ENCODE results near the gene PIM1. TPM values are rescaled to one million over a fixed set of nuclear protein-coding genes. Genes with fewer than 3 reads are reported as not detected.

PIM1 gene
- total RNA-seq, 2 donors from 2014 or later, result 246 to 403 TPM

DNA sequence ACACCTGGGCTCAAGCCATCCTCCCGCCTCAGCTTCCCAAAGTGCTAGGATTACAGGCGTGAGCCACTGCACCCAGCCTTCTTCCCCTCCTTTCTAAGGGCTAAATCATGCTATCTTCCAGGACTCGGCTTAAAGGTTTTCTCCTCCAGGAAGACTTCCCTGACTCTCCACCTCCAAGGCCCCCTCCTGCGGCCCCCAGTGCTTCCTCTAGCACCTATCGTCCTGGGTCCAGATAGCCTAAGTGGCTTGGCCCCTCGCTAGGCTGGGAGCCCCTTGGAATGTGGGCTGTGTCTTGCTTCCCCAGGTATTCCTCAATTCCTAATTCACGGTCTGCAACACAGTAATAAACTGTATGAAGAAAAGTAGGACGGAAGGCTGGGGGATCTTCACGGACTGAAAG, 36.7 kb downstream of the PIM1 start:
- no peaks in the 10 kb centered on the region for H3K27me3 Mint-ChIP-seq
- no peak for ATAC-seq (replicated peaks)
- peak overlapping the region; percentile 54 for H3K4me3 Mint-ChIP-seq
- H3K27ac Mint-ChIP-seq, result peak overlapping the region; percentile 54
- no peaks in the 10 kb centered on the region for H3K9me3 Mint-ChIP-seq
- H3K36me3 Mint-ChIP-seq (ENCODE audit: low read depth), result no peaks in the 10 kb centered on the region
- H3K4me1 Mint-ChIP-seq, result peaks cover 51% of the 10 kb centered on the region

DNA sequence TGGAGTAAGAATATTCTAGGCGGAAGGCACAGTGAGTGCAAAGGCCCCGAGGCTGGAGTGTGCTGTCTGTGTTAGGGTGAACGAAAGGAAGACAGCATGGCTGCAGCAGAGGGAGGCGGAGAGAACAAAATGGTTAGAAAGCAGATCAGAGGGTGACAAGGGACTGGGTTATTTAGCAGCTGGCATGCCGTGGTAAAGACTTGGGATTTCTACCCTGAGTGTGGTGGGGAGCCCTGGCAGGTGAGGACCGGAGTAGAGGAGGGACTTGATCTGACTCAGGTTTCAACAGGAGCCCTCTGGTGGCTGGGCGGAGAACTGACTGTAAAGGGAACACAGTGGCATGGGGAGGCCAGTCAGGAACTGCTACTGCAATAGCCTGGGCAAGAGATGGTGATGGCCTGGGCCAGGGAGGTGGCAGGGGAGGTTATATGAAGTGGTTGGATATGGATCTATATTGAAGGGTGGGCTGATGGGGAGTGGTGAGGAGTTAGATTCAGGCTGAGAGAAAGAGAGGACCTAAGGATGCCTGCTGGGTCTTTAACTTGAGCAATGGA, 38.0 kb downstream of the PIM1 start:
- H3K27me3 Mint-ChIP-seq, result no peaks in the 10 kb centered on the region
- H3K36me3 Mint-ChIP-seq (ENCODE audit: low read depth), result no peaks in the 10 kb centered on the region
- peak; percentile 80 for ATAC-seq (replicated peaks)
- peaks cover 42% of the 10 kb centered on the region for H3K4me1 Mint-ChIP-seq
- peak overlapping the region; percentile 54 for H3K27ac Mint-ChIP-seq
- H3K4me3 Mint-ChIP-seq, result peak overlapping the region; percentile 54
- H3K9me3 Mint-ChIP-seq, result no peaks in the 10 kb centered on the region

DNA sequence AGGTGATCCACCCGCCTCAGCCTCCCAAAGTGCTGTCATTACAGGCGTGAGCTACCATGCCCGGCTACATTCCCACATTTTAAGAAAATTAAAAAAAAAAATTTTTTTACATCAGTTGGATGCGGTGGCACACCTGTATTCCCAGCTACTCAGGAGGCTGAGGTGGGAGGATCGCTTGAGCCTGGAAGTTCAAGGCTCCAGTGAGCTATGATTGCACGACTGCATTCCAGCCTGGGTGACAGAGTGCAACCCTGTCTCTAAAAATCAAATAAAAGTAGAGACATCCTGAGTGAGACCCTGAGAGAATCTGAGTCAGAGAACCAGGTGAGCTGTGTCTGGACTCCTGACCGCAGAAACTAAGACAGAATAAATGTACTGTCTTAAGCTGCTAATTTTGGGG, 38.8 kb downstream of the PIM1 start:
- Mint-ChIP-seq H3K36me3 (ENCODE audit: low read depth) (no peaks in the 10 kb centered on the region), H3K9me3 (no peaks in the 10 kb centered on the region), H3K4me3 (no peak overlapping the region), H3K27ac (no peak overlapping the region), H3K4me1 (peaks cover 40% of the 10 kb centered on the region), H3K27me3 (no peaks in the 10 kb centered on the region)
- ATAC-seq (replicated peaks), result no peak

DNA sequence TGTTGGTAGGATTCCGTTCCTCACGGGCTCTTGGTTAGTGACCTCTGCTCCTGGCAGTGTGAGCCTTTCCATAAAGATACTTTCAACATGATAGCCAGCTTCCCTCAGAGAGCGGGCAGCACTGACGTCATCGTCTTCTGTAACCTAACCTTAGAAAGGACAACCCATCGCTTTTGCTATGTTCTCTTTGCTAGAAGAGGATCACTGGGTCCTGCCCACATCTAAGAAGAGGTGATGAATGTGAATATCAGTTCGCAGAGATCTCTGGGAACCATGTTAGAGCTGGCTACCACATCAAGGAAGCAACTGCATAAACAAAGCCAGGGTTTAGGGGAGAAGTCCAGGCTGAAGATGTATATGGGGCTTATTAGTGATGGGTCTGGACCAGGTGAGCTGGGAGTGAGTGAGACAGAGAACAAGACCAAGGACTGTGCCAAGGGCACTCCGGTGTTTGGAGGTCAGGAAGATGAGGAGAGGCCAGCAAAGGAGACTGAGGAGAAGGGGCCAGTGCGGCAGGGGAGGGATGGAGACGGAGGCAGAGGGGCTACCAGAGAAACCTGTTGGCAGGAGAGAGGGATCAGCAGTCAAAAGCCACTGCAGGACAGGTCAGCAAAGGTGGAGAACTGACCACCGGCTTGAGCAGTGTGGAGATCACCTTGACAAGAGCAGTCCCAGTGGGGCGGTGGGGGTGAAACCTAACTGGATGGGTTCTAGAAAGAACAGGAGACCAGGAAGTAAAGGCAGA, 39.7 kb downstream of the PIM1 start:
- Mint-ChIP-seq H3K4me3 (peak overlapping the region; percentile 69), H3K9me3 (no peaks in the 10 kb centered on the region), H3K36me3 (ENCODE audit: low read depth) (no peaks in the 10 kb centered on the region), H3K4me1 (peaks cover 34% of the 10 kb centered on the region), H3K27me3 (no peaks in the 10 kb centered on the region), H3K27ac (peak overlapping the region; percentile 79)
- peak; percentile 54 for ATAC-seq (replicated peaks)

DNA sequence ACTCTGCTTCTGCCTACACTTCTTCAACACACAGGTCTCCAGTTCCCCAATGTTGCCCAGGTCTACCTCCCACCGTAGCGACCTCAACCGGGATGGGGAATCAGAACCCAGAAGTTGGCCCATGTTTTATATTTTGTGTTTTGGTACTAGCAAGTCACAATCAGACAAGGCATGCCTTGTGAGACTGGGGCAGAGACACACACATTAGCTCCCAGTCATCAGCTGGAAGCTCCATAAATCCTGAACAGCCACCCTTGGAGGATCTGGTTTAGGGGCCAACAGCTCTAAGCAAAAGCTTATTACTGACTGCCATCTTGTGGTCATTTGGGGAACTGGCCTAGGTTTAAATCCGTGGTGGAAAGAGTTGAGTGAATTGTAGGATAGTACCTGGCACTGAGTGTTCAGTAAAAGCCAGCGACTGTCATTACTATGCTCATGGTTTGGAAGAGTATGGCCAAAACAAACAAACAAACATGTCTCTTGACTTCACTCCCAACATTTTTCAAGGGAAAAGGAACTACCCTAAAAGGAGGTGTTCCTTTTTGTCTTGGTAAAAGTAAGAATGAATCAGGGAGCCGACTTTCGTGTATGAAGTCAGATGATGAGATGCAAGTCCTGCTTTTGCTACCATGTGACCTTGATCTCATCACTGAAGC, 40.5 kb downstream of the PIM1 start:
- no peaks in the 10 kb centered on the region for H3K27me3 Mint-ChIP-seq
- ATAC-seq (replicated peaks), result peak; percentile 61
- H3K4me1 Mint-ChIP-seq, result peaks cover 34% of the 10 kb centered on the region

DNA sequence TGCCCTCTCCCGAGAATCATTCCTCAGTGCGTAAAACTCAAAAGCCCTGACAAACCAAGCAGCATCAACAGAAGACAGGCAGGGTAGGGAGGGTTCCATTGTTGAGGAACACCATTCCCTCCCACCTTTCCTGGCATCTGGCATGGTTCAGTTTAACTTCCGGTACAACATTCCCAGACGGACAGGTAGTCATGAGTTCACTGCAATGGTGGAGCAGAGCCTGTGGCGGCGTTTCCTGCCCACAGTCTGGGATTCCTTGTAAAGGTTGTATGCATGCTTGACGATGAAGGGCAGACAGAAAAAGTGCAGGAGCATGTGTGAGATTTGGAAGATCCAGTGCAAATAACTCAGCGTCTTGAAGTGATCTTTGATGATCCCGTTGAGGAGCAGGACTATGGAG, 42.3 kb downstream of the PIM1 start:
- no peak overlapping the region for H3K4me3 Mint-ChIP-seq
- H3K27ac Mint-ChIP-seq, result no peak overlapping the region

More for the DNA sequence above, 40.5 kb downstream of the PIM1 start:
- H3K27ac Mint-ChIP-seq, result peak overlapping the region; percentile 51
- H3K9me3 Mint-ChIP-seq, result no peaks in the 10 kb centered on the region
- no peaks in the 10 kb centered on the region for H3K36me3 Mint-ChIP-seq (ENCODE audit: low read depth)
- H3K4me3 Mint-ChIP-seq, result peak overlapping the region; percentile 69

DNA sequence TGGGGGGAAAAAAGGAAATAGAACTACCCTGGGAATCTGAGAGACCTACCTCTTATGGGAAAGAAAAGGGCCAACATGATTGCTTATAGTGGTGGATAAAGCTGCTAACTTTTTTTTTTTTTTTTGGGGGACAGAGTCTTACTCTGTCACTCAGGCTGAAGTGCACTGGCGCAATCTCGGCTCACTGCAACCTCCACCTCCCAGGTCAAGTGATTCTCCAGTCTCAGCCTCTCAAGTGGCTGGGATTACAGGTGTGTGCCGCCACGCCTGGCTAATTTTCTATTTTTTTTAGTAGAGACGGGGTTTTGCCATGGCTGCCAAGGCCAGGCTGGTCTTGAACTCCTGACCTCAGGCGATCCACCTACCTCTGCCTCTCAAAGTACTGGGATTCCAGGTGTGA, 48.1 kb downstream of the PIM1 start:
- no peaks in the 10 kb centered on the region for H3K9me3 Mint-ChIP-seq
- no peak overlapping the region for H3K27ac Mint-ChIP-seq
- H3K36me3 Mint-ChIP-seq (ENCODE audit: low read depth), result no peaks in the 10 kb centered on the region
- no peaks in the 10 kb centered on the region for H3K4me1 Mint-ChIP-seq
- no peak overlapping the region for H3K4me3 Mint-ChIP-seq
- no peak for ATAC-seq (replicated peaks)
- H3K27me3 Mint-ChIP-seq, result no peaks in the 10 kb centered on the region

More for the DNA sequence above, 42.3 kb downstream of the PIM1 start:
- no peaks in the 10 kb centered on the region for H3K27me3 Mint-ChIP-seq
- H3K4me1 Mint-ChIP-seq, result peaks cover 25% of the 10 kb centered on the region
- no peaks in the 10 kb centered on the region for H3K36me3 Mint-ChIP-seq (ENCODE audit: low read depth)
- no peak for ATAC-seq (replicated peaks)
- H3K9me3 Mint-ChIP-seq, result no peaks in the 10 kb centered on the region

DNA sequence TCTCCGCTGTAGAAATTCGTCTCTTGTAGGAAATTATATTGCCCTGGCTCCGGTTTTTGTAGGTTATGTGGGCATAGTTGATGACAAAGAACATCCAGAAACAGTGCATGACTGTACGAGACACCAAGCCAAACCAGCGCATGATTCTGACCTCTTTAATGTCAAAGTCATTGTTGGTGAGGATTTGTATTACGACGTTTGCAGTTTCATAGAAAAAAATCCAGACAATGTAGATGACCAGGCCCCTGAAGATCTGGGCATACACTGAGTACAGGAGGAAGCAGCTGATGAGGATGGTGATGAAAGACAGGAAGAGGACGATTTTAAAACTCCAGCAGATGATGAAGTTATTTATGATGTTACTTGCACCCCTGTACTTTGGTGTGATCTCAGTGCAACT, 48.6 kb downstream of the PIM1 start:
- ATAC-seq (replicated peaks), result no peak
- Mint-ChIP-seq H3K9me3 (no peaks in the 10 kb centered on the region), H3K27ac (no peak overlapping the region), H3K4me3 (no peak overlapping the region), H3K27me3 (no peaks in the 10 kb centered on the region), H3K4me1 (no peaks in the 10 kb centered on the region), H3K36me3 (ENCODE audit: low read depth) (no peaks in the 10 kb centered on the region)

DNA sequence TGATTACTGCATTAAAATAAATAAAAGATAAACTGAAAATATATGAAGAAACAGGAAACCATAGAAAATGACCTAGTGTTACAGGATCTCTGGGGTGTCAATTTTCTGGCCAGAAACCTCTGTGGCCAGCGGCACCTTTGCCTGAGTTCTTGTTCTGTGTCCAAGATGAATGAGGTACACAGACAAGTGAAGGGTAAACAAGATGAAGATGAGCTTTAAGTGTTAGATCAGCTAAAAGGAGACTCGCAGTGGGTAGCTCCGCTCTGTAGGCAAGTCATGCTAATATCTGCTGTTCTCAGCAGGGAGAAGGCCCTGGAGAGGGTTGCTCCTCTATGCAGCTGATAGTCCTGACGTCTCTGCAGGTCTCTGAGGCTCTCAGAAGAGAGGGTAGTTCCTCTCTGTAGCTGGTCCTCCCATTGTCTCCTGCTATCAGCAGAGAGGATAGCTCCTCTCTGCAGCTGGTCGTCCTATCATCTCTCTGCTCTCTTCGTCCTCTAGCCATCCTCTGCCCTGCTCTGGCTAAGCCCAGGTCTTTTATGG, 51.7 kb downstream of the PIM1 start:
- no peaks in the 10 kb centered on the region for H3K36me3 Mint-ChIP-seq (ENCODE audit: low read depth)
- H3K27ac Mint-ChIP-seq, result no peak overlapping the region
- H3K4me3 Mint-ChIP-seq, result peak overlapping the region; percentile 70
- no peaks in the 10 kb centered on the region for H3K4me1 Mint-ChIP-seq
- ATAC-seq (replicated peaks), result no peak
- H3K9me3 Mint-ChIP-seq, result no peaks in the 10 kb centered on the region
- no peaks in the 10 kb centered on the region for H3K27me3 Mint-ChIP-seq

DNA sequence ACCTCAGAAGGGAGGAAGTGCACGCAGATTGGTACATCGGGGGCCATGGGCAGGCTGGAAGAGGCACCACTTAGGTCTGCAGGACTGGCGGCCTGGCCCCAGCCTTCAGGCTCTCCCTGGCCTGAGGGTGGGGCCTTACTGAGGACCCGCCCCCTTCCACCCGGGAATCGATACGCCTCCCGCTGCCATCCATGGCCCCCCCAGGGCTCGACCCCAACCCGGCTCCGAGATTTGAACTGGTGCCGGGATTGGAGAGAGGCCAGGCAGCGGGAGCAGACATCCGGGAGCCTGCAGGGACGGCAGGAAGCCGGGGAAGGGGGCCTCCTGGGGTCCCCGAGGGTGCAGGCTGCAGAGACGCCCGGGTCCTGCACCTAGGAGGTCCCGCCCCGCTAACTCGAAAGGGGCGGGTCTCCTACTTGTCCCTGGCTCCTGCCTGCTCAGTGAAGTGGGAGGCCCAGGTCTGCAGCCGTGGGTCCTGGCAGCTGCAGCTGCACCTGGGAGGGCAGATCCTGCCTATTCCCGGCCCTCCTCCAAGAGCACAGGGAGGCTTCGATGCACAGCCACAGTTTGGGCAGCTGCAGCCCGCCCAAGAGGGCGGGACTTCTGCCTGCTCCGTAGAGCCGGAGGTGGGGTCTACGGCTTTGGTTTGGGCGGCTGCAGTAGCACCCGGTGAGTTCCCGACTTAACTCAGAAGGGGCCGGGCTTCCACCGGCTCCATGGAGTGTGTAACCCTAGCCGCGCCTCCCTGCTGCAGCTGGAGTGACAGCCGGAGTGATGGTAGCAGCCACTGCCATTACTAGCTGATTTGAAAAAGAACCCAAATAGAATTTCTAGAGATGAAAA, 52.4 kb downstream of the PIM1 start:
- peak overlapping the region; percentile 70 for H3K4me3 Mint-ChIP-seq
- no peaks in the 10 kb centered on the region for H3K9me3 Mint-ChIP-seq
- ATAC-seq (replicated peaks), result peak; percentile 98
- no peaks in the 10 kb centered on the region for H3K27me3 Mint-ChIP-seq
- H3K27ac Mint-ChIP-seq, result no peak overlapping the region
- H3K36me3 Mint-ChIP-seq (ENCODE audit: low read depth), result no peaks in the 10 kb centered on the region
- H3K4me1 Mint-ChIP-seq, result no peaks in the 10 kb centered on the region

DNA sequence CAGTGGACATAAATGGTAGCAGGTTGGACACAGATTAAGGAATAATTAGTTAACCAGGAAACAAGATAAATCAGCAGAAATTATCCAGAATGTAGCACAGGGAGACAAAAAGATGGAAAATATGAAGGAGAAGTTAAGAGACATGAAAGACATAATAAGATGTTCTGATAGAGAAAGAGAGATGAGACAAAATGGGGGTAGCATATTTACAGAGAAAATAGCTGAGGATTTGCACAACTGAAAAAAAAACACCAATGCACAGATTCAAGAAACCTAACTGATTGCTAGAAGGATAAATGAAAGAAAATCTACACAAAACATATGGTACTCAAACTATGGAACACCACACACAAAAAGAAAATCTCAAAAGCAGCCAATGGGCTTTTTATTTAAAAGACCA, 53.0 kb downstream of the PIM1 start:
- Mint-ChIP-seq H3K4me1 (no peaks in the 10 kb centered on the region), H3K27ac (no peak overlapping the region), H3K27me3 (no peaks in the 10 kb centered on the region), H3K36me3 (ENCODE audit: low read depth) (no peaks in the 10 kb centered on the region), H3K9me3 (no peaks in the 10 kb centered on the region), H3K4me3 (peak overlapping the region; percentile 70)
- ATAC-seq (replicated peaks), result no peak

Other genes starting within 250 kb of the PIM1 start
- 1 to 10 TPM; 1.8 to 2.1 TPM for gene PI16, start 215.4 kb upstream of the PIM1 start, total RNA-seq
- gene MTCH1, start 184.0 kb upstream of the PIM1 start, total RNA-seq, result 100 to 1,000 TPM in 1 of 2 donors, 10 to 100 TPM in 1; 97.9 to 133 TPM
- 1 to 10 TPM; 5.3 to 8.3 TPM for gene FGD2, start 164.5 kb upstream of the PIM1 start, total RNA-seq
- 10 to 100 TPM; 11.4 to 12.2 TPM for gene TBC1D22B, start 87.6 kb downstream of the PIM1 start, total RNA-seq
- gene TMEM217, start 88.0 kb downstream of the PIM1 start, total RNA-seq, result 1 to 10 TPM; 2.5 to 3.5 TPM
- gene RNF8, start 183.8 kb downstream of the PIM1 start, total RNA-seq, result 10 to 100 TPM; 23.0 to 30.3 TPM

Measured in activated T-helper 17 cell treated with anti-CD3 and anti-CD28 coated beads, Interleukin-2, amount 50 U/mL, for 72 hours (primary cell).